OCI-LY7 (cell line): ENCODE results near the gene BRSK2. TPM values are rescaled to one million over a fixed set of nuclear protein-coding genes. Genes with fewer than 3 reads are reported as not detected.

Source experiments
- BruUV-seq: library from RNA; stranded (reverse); fragments of 400-500 nt; replicated peaks from 2 replicates; lab custom pipeline; 2021; lab: Mats Ljungman, UMichigan
- CTCF ChIA-PET: fragments of 300-600 bp; sonication (Branson Sonifier 250); formaldehyde crosslinking; loops from one replicate; lab custom pipeline; 2022; ENCODE audit warnings: antibody characterized with exemption; ENCODE audit not compliant: unreplicated experiment; lab: Charles Lee
- POLR2A ChIA-PET: fragments of 300-600 bp; sonication (Branson Sonifier 250); formaldehyde crosslinking; loops from one replicate; lab custom pipeline; 2022; ENCODE audit warnings: antibody characterized with exemption; lab: Charles Lee
- DNase-seq: peaks from one replicate; pipeline ENCODE4 v3.0.0-alpha.2; 2015; ENCODE audit warnings: low spot score
- H2AFZ ChIP-seq: fragments of 200-600 bp; sonication (generic), shearing (Covaris generic); 2 replicates; pipeline ENCODE4 v1.6.1; 2014; ENCODE audit warnings: mild to moderate bottlenecking, antibody characterized with exemption, low read length, moderate library complexity
- H3K27ac ChIP-seq: fragments of 200-600 bp; sonication (generic); 2 replicates; pipeline ENCODE4 v1.5.1; 2014; ENCODE audit warnings: mixed run types, low read depth, mild to moderate bottlenecking, moderate library complexity, low read length, inconsistent platforms; ENCODE audit not compliant: poor library complexity, severe bottlenecking
- H3K36me3 ChIP-seq: fragments of 200-600 bp; sonication (generic); 2 replicates; pipeline ENCODE4 v1.6.1; 2014; ENCODE audit warnings: mild to moderate bottlenecking, antibody characterized with exemption, low read length, moderate library complexity, mixed read lengths; ENCODE audit not compliant: insufficient read depth
- H3K4me1 ChIP-seq: fragments of 200-600 bp; sonication (generic); 2 replicates; pipeline ENCODE4 v1.5.1; 2014; ENCODE audit warnings: mild to moderate bottlenecking, low read length; ENCODE audit not compliant: insufficient read depth, poor library complexity, severe bottlenecking
- H3K4me2 ChIP-seq: fragments of 200-600 bp; sonication (generic); 2 replicates; pipeline ENCODE4 v1.6.1; 2014; ENCODE audit warnings: mild to moderate bottlenecking, low read length
- H3K4me3 ChIP-seq: fragments of 200-600 bp; sonication (generic); 2 replicates; pipeline ENCODE4 v1.5.1; 2014; ENCODE audit warnings: mild to moderate bottlenecking, low read depth, low read length; ENCODE audit not compliant: poor library complexity, severe bottlenecking
- H3K79me2 ChIP-seq: fragments of 200-600 bp; sonication (generic); 2 replicates; pipeline ENCODE4 v1.6.1; 2016; ENCODE audit warnings: low read depth, mild to moderate bottlenecking, low read length, moderate library complexity, mixed read lengths; ENCODE audit not compliant: insufficient read depth
- H3K9me2 ChIP-seq: fragments of 200-600 bp; sonication (generic); 2 replicates; pipeline ENCODE4 v1.6.1; 2016; ENCODE audit warnings: mild to moderate bottlenecking, low read length, mixed read lengths; ENCODE audit not compliant: insufficient read depth
- H3K9me3 ChIP-seq: fragments of 200-600 bp; sonication (generic); 2 replicates; pipeline ENCODE4 v1.6.1; 2014; ENCODE audit warnings: mild to moderate bottlenecking, mixed run types, low read length, mixed read lengths
- H4K20me1 ChIP-seq: fragments of 200-600 bp; sonication (generic); 2 replicates; pipeline ENCODE4 v1.6.1; 2014; ENCODE audit warnings: mild to moderate bottlenecking, antibody characterized with exemption, low read length, moderate library complexity, mixed read lengths; ENCODE audit not compliant: insufficient read depth
- CTCF ChIP-seq: fragments of 200-600 bp; sonication (generic); conservative IDR thresholded peaks from 2 replicates; pipeline ENCODE4 v1.5.1; 2014; ENCODE audit warnings: mild to moderate bottlenecking, antibody characterized with exemption, low read length, moderate library complexity, mixed read lengths
- EZH2phosphoT487 ChIP-seq: fragments of 200-600 bp; sonication (generic); IDR thresholded peaks from 2 replicates; pipeline ENCODE4 v1.6.1; 2018; ENCODE audit warnings: low read depth, borderline replicate concordance, mild to moderate bottlenecking, mixed run types, antibody characterized with exemption, low read length, moderate library complexity, mixed read lengths
- intact Hi-C: fragments of 100-400 bp; cut with micrococcal nuclease; formaldehyde crosslinking; loops from one replicate; pipeline ENCODE4 v1.10.0; 2022; ENCODE audit not compliant: unreplicated experiment
- total RNA-seq, 2 experiments: library from RNA; depleted of rRNA in 1 of 2; stranded (reverse); fragments of >200 nt in 1 of 2; shearing (Covaris generic) in 1 of 2; gene quantifications; 2 replicates each; pipeline ENCODE4 v1.2.3, GENCODE V29; 2014 to 2022

BRSK2 gene
- total RNA-seq, 2 experiments from 2014 or later = not detected

GRCh38 chr11:1469911-1470680 lies 80.4 kb downstream of the BRSK2 start:
- TF ChIP-seq EZH2phosphoT487 = no peak
- TF ChIP-seq CTCF = no peak
- no peak overlapping the region for H3K4me2 ChIP-seq
- intact Hi-C loops = no loop called here
- no peaks in the 10 kb centered on the region for H3K4me1 ChIP-seq
- H2AFZ ChIP-seq = no peak overlapping the region
- CTCF ChIA-PET = no interaction called here
- BruUV-seq = no TSS peak
- no peaks in the 10 kb centered on the region for H4K20me1 ChIP-seq
- H3K9me3 ChIP-seq = no peaks in the 10 kb centered on the region
- no peak overlapping the region for H3K4me3 ChIP-seq
- DNase-seq = no peak
- no peaks in the 10 kb centered on the region for H3K79me2 ChIP-seq
- H3K36me3 ChIP-seq = no peaks in the 10 kb centered on the region
- H3K9me2 ChIP-seq = no peaks in the 10 kb centered on the region
- H3K27ac ChIP-seq = no peak overlapping the region
- POLR2A ChIA-PET = no interaction called here

GRCh38 chr11:1470681-1471611 lies 81.2 kb downstream of the BRSK2 start:
- H3K36me3 ChIP-seq = no peaks in the 10 kb centered on the region
- no TSS peak for BruUV-seq
- H3K27ac ChIP-seq = no peak overlapping the region
- no peak overlapping the region for H2AFZ ChIP-seq
- H3K4me3 ChIP-seq = no peak overlapping the region
- H3K79me2 ChIP-seq = no peaks in the 10 kb centered on the region
- intact Hi-C loops = no loop called here
- H3K4me2 ChIP-seq = no peak overlapping the region
- no peaks in the 10 kb centered on the region for H4K20me1 ChIP-seq
- no peak for DNase-seq
- TF ChIP-seq CTCF = no peak
- TF ChIP-seq EZH2phosphoT487 = no peak
- H3K9me3 ChIP-seq = no peaks in the 10 kb centered on the region
- ChIA-PET CTCF (no interaction called here), POLR2A (no interaction called here)
- no peaks in the 10 kb centered on the region for H3K9me2 ChIP-seq
- no peaks in the 10 kb centered on the region for H3K4me1 ChIP-seq
